GM12891 (cell line): Measurements from ENCODE around the gene ANKS3.

ENCODE experiments used
- DNase-seq: peaks from one replicate; pipeline ENCODE4 v3.0.0; 2011; ENCODE audit warnings: low spot score; ENCODE audit not compliant: insufficient read length
- FAIRE-seq: peaks from 2 replicates; lab custom pipeline; 2011; peaks lifted over from hg19 to GRCh38; lab: Jason Lieb, UNC
- PAX5 ChIP-seq: IDR thresholded peaks from 2 replicates; pipeline ENCODE4 v1.6.1; 2011; ENCODE audit warnings: low read length, moderate library complexity, mild to moderate bottlenecking; ENCODE audit not compliant: insufficient read depth, severe bottlenecking
- POLR2A ChIP-seq: IDR thresholded peaks from 2 replicates; pipeline ENCODE4 v1.6.1; 2011; ENCODE audit warnings: low read depth, low read length, control low read depth
- POLR2AphosphoS5 ChIP-seq: IDR thresholded peaks from 2 replicates; pipeline ENCODE4 v1.6.1; 2011; ENCODE audit warnings: low read depth, low read length, control low read depth
- POU2F2 ChIP-seq: IDR thresholded peaks from 2 replicates; pipeline ENCODE4 v1.6.1; 2011; ENCODE audit warnings: low read depth, mild to moderate bottlenecking, control low read depth, low read length, moderate library complexity
- SPI1 ChIP-seq: IDR thresholded peaks from 2 replicates; pipeline ENCODE4 v1.6.1; 2011; ENCODE audit warnings: low read depth, low read length, control low read depth
- TAF1 ChIP-seq: IDR thresholded peaks from 2 replicates; pipeline ENCODE4 v1.6.1; 2011; ENCODE audit warnings: low read depth, low read length, control low read depth

The ANKS3 gene

DNA sequence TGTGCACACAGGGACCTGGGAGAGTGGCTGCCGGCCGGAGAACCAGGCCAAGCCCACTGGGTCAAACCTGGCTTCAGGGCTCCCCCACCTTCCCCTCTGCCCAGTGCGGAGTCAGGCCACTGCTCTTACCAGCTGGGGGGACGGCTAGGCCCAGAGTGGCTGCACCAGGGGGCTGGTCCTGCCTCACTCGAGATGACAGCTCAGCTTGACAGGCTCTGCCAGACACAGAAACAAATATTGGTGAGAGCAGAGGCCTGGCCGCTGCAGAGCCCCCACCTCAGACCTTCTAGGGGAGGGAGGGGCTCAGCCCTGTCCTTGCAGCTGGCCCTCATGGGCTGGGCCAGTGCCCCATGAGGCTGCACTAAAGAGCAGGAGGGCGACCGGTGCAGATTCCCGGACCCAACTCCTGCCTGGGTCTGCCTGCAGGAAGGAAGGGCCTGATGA is 36.2 kb downstream of the ANKS3 start:
- FAIRE-seq = no peak
- no peak for TF ChIP-seq POLR2AphosphoS5
- TF ChIP-seq PAX5 = no peak
- no peak for TF ChIP-seq TAF1
- TF ChIP-seq POU2F2 = no peak
- no peak for TF ChIP-seq SPI1
- no peak for TF ChIP-seq POLR2A
- DNase-seq = peak; percentile 7

DNA sequence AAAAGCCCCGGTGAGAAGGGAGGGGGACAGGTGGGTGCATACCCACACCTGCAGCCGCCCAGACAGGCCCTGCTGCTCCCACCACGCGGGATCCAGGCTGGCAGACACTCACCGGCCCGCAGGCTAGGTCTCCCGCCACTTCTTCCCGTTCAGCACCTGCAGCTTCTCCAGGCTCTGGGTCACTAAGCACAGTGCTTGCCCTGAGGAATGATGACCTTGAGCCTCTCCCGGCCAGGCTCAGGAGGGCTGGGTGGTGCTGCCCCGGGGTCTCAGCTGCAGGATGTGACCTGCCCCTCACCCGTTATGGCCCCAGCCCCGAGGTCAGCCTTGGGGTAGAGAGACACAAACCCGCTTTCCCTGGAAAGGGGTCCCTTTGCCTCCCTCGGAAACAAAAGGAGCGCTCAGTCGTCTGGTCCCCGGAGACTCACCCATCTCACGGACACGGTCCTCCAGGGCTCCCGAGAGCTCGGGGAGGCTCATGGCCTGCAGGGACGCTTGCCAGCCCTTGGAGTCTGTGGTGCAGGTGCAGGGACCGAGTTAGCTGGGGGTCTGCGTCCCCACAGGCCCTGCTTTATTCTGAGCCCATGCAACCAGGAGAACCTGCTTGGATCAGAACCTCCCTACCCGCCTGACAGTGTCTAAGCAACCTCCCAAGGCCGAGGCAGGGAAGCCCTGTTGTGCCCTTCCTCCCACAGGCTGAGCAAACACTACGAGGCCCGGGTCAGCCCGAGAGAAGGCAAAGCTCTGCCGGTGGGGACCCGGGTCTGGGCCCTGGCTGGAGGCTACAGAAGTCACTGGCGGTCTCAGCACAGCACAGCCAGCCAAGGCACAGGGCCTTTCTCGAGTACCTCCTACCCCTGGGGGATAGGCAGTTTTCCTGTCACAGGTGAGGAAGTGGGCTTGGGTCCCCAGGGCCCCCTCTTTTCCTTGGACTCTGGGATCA is 36.9 kb downstream of the ANKS3 start:
- TF ChIP-seq POLR2AphosphoS5 (peak; percentile 51), POLR2A (no peak; the same call in 1 of the 2 replicates)
- peak; percentile 6 for DNase-seq
- FAIRE-seq = no peak

DNA sequence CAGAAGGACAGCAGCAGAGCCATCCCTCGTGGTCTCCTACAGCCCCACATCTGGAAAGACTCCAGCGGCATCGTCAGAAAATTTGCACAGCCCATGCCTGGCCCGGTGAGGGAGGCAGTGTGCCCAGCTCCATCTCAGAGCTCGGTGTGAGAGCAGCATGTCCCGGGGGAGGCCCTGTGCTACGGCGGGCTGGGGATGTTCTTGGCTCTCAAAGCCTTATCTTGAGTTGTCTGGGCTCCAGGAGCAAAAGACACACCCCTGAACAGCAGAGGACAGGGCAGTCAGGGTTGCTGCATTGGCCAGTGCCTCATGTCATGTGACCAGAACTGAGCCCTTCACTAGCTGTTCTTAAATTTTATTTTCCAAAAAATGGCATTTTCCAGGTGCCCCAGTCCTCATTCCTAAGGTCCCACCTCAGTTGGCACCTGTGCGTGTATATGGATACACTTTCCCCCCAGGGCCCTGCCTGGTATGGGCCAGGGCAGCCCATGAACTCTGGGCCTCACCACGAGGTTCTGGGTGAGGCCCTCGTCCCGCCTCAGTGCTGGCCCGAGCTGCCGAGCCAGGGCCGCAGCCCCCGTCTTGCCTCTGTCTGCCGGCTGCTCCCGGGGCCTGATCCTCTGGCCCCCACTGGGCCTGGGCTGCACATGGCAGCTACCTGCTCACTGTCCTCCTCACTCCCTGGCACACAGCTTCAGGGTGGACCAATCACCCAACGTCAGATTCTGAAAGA is 37.7 kb downstream of the ANKS3 start:
- no peak for FAIRE-seq
- no peak for DNase-seq
- TF ChIP-seq PAX5 (no peak), POLR2AphosphoS5 (no peak), TAF1 (no peak), SPI1 (no peak), POU2F2 (no peak)

DNA sequence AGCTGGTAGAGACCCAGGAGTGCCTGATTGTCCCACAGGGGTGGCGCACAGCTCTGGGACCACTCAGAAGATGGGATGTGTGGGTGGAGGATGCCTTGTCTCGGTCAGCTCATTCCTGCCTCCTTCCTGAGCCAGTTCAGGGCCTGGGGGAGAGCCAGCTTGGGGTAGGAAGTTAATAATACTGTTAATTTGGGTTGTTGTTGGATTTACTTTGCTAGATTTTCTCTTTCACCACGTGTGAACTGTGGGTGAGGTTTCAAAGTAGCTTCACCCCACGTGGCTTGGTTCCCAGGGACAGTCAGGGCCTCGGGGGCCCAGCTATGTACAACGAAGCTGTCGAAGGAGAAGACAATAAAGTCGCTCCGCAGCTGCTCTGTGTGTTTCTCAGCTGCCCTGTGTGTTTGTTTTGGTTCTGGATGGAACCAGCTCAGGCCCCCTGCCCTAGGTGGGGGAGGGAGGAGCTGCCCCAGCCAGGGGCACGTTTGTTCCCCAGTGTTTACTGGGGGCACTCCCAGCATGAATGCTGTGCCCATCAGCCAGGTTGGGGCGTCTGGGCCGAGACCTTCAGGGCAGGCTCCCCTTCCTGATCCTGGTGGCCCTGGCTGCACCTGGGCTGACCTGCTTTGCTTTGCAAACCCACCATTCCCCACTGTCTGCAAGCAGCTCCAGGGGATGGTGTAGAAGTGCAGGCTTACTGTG is 38.4 kb downstream of the ANKS3 start:
- DNase-seq (no peak), FAIRE-seq (no peak)
- no peak for TF ChIP-seq TAF1
- TF ChIP-seq POLR2A = peak; percentile 34; the same call in 1 of the 2 replicates

DNA sequence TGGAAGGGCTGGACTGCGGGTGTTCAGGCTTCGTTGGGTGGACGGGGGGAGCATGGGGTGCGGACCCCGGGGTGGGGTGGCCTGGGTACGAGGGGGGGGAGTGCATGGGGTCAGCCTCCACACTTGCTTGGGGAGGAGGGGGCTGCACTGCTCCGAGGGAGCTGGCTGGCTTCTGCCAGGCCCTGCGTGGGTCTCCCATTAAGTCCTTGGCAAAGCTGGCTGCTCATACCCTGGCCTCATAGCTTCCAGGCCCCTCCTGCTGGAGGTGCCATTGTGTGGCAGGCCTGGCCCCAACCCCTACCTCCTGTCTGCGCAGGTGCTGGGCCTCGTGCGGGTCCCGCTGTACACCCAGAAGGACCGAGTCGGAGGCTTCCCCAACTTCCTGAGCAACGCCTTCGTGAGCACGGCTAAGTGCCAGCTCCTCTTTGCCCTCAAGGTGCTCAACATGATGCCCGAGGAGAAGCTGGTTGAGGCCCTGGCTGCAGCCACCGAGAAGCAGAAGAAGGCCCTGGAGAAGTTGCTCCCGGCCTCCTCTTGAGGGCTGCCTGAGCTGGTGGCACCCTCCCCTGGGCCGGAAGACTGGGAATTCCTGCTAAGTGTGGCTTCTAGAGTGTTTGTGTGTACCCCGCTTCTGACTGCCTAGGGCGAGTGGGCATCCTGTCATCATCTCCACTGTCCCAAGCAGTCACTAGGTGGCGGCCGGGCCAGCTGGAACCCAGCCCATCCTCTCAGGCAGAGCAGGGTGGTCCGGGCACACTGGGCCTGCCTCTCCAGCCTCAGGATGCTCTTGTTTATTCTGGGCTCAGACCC is 39.2 kb downstream of the ANKS3 start:
- TF ChIP-seq PAX5 (no peak), POLR2AphosphoS5 (no peak), TAF1 (no peak), SPI1 (no peak), POLR2A (no peak)
- DNase-seq (no peak), FAIRE-seq (no peak)

DNA sequence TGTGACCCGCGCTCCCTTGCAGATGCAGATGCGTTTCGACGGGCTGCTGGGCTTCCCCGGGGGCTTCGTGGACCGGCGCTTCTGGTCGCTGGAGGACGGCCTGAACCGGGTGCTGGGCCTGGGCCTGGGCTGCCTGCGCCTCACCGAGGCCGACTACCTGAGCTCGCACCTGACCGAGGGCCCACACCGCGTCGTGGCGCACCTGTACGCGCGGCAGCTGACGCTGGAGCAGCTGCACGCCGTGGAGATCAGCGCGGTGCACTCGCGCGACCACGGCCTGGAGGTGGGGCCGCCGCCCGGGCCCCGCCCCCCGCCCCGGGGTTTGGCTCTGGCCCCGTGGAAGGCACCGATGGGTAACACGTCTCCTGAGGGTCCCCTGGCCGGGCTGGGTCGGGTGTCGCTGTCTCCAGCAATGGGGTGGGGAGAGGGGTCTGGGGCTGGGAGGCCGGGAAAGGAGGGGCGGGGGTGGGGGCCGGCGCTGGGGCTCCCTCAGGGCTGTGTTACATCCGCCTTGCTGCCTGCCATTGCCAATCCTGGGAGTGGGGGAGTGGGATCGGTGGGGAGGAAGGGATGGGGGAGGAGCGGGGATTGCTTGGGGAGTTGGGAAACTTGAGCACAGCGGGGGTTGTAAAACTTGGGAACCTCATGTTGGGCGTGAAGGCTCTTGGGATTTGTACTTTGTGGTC is 40.0 kb downstream of the ANKS3 start:
- DNase-seq = peak; percentile 84
- TF ChIP-seq POU2F2 (peak; percentile 11; the same call in 1 of the 2 replicates), POLR2A (no peak)
- FAIRE-seq = peak; percentile 67

DNA sequence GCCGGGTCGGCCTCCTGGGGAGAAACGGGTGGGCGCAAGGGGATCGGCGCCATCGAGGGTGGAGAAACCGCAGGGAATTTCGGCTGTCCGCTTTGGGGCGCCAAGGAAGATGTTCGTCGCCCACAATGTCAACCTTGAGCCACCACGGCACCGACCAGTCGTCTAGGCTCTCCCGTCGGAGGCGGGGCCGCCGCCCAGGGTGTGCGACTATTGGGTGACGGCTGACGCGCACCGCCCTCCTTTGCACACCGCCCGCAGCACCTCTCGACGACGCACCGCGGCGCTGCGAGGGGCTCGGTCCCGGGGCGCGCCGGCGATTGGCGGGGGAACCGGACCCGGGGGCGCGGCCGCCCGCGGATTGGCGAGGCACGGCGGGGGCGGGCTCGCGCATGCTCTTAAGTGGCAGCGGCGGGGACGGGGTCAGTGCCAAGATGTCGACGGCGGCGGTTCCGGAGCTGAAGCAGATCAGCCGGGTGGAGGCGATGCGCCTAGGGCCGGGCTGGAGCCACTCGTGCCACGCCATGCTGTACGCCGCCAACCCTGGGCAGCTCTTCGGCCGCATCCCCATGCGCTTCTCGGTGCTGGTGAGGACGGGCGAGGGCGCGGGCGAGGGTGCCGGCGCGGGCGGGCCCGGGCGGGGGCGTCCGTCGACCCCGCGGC is 40.6 kb downstream of the ANKS3 start, which contains the start of gene NUDT16L1:
Gene NUDT16L1 (plus strand): TSS at position 267 of the 660 bp plus-strand sequence. CDS start 165 bp downstream, at position 432.
- DNase-seq (peak; percentile 100), FAIRE-seq (peak; percentile 100)
- TF ChIP-seq SPI1 (no peak), POLR2AphosphoS5 (peak; percentile 87), POLR2A (peak; percentile 85), POU2F2 (0 out of 2 replicates have a peak, but pooled peaks have one; percentile 8)

DNA sequence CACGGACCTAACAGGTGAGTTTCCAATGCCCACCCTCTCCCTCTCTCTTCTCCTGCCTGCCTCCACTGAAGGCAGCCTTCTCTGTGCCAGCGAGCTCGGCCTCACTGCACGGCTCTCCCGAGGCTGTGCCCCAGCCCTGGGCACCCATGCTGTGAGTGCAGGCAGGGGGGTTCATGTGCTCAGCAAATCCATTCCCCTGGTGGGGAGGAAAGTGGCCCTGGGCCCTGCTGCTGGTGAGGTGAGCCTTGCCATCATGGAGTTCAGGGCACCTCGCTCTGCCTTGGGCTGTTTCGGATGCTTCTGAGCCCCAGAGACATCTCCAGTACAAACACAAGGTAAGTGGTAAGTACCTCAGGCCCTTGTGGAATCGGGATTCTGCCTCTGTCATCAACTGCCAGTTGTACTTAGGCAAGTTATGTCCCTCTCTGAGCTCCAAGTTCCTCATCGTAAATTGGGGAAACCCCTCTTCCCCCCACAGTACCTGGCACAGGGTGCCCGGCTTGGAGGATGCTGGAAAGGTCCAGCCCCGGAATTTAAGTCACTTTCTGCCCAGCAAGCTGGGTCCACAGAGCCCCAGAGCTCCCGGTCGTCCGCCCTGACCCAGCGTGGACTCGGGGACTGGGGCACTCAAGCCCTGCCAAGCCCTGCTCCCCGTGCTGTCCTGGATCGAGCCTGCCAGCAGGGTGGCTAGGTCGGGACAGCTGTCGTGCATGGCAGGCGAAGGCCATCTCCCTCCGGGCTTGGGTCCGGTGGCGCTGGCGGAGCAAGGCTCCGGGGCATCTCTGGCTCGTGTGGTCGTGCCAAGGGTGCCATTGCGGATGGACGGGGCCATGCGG is 41.4 kb downstream of the ANKS3 start:
- DNase-seq (no peak), FAIRE-seq (no peak)
- TF ChIP-seq TAF1 (no peak), SPI1 (no peak), PAX5 (no peak), POLR2A (no peak), POLR2AphosphoS5 (no peak), POU2F2 (no peak)
